HL-60/S4 treated with phorbol 12-myristate 13-acetate at 8.2 ng/mL for 4 days and 3 days (cell line): ENCODE results near the gene RLN3.

Experiments
- in situ Hi-C: fragments of 300-500 bp; cut with MboI; formaldehyde crosslinking; loops from 2 replicates; pipeline ENCODE4 v1.15.0; 2022; ENCODE audit warnings: low sequenced_read_pairs

Gene RLN3, protein sequence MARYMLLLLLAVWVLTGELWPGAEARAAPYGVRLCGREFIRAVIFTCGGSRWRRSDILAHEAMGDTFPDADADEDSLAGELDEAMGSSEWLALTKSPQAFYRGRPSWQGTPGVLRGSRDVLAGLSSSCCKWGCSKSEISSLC

DNA sequence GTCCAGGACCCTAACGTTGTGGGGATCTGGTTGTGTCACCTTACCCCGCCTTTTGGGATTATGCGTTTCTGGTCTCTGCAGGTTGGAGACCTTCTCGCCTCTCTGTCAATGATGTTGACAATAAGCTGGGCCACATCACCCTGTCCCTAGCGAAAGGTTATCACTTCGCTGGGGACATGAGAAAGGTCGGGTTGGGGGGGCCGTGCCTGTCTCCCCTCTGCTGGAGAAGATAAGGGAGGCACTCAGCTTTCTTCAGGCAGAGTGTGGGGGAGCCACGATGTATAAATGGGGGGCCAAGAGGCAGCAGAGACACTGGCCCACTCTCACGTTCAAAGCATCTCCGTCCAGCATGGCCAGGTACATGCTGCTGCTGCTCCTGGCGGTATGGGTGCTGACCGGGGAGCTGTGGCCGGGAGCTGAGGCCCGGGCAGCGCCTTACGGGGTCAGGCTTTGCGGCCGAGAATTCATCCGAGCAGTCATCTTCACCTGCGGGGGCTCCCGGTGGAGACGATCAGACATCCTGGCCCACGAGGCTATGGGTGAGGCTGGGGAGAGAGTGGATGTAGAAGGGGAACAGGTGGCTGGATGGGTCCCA, at the start of gene RLN3:
RLN3 (plus strand) TSS at position 293 of the 595 bp plus-strand sequence; CDS start at position 350, 57 bp downstream.
- in situ Hi-C loops, result no loop called here

DNA sequence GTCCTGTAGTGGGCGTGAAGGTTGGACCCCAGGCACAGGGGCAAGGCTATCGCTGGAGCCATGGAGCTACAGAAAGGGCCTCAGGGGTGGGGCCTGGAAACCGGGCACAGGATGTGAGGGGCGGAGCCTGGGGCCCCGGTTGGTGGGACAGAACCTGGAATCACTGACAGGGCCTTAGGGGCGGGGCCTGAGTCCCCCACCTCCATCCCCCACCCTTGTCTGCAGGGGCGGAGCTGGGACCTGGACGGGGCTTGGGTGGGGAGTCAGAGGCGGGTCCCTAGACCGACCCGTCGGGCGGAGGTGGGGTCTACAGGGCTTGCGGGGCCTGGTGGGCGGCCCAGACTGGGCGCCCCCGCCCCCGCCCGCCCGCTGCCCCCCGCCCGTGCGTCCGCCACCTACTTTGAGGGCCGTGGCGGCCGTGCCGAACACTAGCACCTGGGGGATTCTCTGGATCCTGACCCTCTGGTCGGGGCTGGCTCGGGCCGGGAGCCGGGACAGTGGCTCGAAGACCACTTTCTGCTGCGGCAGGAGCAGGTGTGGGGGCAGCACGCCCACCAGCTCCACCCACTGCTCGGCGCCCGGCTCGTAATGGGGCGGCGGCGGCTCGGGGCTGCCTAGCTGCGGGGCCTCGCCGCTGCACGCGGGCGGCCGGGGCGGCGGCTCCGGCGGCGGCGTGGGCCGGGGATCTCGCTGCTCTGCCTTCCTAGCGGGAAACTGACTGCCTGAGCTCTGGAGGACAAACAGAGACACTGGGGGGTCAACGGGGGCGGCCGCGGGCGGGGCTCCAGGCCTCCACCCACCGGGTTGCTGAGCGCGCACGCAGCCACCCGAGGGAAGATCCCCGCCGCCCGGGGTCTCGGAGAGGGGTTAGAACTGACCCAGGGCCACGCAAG, 49.4 kb upstream of the RLN3 start:
- in situ Hi-C loops, result no loop called here

DNA sequence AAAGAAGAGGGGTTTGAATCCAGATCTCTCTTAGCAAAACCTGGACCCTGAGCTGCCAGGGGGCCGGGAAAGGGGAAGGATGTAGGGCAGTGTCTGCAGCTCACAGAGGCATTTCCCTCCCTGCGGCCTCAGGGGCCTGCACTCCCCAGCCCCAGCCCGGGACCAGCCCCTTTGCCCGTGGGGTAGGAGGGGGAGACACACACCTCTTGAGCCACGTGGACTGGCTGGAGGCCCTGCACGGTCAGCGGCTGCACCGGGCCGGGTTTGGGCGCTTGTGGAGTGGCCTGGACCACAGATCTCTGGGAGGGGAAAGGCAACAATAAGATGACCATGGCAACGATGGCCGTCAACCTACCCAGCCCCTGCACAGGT, 48.7 kb upstream of the RLN3 start:
- in situ Hi-C loops, result no loop called here

GRCh38 chr19:13979686-13980085, 48.3 kb upstream of the RLN3 start:
- in situ Hi-C loops, result no loop called here

DNA sequence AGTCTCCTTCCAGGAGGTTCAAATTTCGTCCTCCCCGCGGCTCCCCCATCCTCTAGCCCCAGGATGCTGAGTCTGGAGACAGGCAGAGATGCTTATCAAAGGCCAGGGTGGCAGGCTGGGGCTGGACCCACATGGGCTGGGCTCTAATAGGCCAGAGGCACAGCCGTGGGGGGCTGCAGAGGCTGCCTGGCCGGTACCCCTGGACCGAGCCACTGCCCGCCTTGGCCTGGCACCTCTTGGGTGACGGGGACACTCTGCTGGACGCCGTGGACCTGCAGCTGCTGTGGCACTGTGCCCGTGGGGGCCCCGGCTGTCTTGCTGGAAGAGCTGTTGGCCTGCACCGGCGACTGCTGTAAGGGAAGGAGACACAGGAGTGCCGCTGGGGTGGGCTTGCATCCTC, 47.6 kb upstream of the RLN3 start:
- in situ Hi-C loops, result no loop called here

- in situ Hi-C loops, result no loop called here
Measured at GRCh38 chr19:13981021-13981420, 46.9 kb upstream of the RLN3 start.

DNA sequence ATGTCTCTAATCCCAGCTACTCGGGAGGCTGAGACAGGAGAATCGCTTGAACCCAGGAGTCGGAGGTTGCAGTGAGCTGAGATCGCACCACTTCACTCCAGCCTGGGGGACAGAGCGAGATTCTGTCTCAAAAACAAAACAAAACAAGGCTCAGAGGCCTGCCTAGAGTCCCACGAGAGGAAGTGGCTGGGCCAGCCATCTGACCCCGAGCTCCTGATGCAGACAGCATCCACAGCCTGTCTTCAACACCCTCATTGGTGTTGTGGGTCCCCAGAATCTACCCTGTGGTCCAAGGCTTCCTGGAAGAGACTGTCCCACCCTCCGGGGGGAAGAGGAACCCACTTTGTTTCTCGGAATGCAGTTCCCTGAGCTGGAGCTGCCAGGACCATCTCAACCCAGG, 46.5 kb upstream of the RLN3 start:
- in situ Hi-C loops, result no loop called here

DNA sequence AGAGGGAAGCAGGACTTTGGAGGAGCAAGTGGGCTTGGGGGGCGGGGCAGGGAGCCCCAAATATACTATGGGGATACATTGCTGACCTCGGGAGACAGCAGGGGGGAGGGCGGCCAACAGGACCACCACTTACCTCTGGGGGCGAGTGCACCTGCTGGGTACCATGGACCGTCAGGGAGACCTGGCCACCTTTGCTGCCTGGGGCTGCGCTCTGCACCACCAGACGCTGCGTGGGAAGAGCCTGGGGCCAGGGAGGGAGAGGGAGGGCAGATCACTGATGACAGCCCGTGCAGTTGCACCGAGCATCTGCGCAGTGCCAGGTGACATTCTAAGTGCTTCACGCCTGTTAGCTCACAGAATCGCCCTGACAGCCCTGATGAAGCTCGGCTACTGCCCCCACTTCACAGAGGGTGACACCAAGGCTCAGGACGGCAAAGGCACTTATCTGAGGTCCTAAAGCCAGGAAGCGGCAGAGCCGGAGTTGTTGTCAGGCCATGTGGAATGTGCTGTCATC, 45.9 kb upstream of the RLN3 start:
- in situ Hi-C loops, result no loop called here

GRCh38 chr19:13982773-13983172, 45.2 kb upstream of the RLN3 start:
- in situ Hi-C loops, result no loop called here

DNA sequence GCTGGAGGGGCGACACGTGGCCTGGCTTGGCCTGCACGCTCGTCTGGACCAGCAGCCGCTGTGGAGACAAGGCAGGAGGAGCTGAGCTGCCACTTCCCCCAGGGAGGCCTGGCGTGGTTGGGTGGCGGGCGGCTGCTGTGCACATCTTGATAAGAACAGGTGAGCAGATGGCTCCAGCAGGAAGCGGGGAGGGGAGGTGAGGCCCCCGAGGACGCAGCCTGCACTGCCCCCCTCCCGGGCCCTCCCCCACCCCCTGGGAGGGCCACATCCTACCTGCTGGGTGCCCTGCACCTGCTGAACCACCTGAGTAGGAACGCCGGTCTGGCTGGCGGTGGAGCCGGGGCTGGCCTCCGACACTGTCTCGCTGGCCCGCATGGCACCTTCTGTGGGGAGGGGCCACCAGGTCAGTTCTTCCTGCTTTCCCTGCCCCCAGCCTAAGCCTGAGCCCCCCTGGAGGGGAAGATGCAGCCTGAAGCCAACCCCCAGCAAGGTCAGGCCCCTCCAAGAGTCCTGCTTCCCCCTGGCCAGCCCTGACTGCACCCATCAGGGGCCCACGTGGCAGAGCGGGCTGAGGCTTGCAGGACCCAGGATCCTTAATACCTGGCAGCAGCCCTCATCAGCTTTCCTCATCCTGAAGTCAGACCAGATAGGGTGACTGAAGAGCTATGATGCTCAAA, 44.6 kb upstream of the RLN3 start:
- in situ Hi-C loops, result no loop called here

- in situ Hi-C loops, result no loop called here
Measured at GRCh38 chr19:13984186-13984585, 43.8 kb upstream of the RLN3 start.

DNA sequence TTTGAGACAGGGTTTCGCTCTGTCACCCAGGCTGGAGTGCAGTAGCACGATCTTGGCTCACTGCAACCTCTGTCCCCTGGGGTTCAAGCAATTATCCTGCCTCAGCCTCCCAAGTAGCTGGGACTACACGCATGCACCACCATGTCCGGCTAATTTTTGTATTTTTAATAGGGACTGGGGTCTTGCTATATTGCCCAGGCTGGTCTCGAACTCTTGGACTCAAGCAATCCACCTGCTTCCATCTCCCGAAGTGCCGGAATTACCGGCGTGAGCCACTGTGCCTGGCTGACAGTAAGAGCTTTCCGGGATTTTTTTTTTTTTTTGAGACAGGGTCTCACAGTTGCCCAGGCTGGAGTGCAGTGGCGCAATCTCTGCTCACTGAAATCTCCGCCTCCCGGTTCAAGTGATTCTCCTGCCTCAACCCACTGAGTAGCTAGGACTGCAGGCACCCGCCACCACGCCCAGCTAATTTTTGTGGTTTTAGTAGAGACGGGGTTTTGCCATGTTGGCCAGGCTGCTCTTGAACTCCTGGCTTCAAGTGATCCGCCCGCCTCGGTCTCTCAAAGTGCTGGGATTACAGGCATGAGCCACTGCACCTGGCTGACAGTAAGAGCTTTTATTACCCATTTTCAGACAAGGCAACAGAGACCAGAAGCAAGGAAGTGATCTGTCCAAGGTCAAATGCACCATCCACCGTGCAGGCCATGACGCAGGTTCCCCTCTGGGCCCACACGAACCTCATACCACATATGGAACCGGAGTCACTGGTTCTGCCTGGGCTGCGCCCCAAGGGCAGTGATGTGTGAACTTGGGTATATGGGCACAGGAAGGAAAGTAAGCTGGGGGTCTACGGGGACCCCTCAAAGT, 42.8 kb upstream of the RLN3 start:
- in situ Hi-C loops, result no loop called here

DNA sequence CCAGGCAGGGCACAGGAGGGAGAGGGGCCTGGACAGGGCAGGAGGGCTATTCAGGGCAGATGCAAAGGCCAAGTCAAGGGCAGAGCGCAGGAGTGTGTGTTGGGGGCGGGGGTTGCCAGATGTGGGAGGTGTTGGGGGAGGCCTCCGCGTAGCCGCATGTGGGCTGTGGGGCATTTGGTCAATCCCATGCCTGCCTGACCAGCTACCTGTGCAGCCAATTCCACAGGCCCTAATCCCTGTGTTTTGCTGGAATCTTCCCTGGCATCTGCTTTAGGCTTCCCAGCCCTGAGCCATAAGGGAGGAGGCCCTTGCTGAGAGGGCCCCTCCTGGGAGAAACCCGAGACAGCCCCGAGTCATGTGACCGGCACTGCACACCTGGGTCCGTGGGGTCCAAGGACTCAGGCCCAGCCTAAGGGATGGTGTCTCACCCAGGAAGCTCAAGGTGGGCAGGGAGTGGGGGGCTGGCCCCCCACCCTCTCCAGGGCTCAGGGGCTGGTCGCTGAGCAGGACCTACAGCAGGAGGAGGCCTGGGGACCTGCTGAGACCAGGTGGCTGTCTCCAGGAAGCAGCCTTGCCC, 42.1 kb upstream of the RLN3 start:
- in situ Hi-C loops, result no loop called here

DNA sequence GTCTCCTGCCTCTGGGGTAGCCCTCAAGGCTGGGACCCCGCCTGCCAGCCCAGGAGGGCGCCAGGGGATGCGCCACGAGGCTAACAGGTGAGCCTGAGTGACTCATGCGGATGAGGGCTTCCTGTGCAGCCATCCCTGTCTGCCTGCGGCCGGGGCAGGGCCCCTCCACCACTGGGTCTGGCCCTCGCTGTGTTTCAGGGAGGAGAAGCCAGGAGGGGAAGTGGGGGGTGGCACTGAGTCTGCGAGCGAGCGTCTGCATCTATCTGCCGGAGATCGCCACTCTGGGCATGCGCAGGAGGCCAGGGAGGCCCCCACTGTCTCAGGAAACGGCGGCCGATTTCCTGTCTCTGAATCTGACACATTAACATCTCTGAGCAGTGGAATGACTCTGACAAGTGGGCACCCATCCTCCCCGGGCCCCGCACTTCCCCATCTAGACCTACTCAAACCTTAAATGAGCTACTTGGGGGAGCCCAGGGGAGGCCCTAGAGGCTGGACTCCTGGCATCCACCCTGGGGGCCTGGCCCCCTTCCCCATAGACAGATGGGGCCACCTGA, 41.5 kb upstream of the RLN3 start:
- in situ Hi-C loops, result no loop called here

GRCh38 chr19:13987101-13987890, 40.7 kb upstream of the RLN3 start:
- in situ Hi-C loops, result no loop called here

DNA sequence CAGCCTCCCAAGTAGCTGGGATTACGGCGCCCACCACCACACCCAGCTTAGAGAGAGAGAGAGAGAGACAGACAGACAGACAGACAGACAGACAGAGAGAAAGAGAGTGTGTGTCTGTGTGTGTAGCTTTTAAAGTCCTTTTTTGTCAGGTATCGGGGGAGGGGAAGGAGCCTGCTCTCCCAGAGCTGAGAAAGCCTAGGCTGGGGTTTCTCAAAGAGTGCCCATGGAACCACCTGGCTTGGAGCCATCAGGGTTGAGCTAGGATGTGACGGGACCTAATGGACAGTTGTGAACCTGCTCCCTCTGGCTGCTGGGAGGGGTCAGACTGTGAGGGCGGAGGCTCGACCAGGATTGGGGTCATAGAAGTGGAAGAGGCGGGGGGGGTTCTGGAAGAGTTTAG, 38.5 kb upstream of the RLN3 start:
- in situ Hi-C loops, result no loop called here

DNA sequence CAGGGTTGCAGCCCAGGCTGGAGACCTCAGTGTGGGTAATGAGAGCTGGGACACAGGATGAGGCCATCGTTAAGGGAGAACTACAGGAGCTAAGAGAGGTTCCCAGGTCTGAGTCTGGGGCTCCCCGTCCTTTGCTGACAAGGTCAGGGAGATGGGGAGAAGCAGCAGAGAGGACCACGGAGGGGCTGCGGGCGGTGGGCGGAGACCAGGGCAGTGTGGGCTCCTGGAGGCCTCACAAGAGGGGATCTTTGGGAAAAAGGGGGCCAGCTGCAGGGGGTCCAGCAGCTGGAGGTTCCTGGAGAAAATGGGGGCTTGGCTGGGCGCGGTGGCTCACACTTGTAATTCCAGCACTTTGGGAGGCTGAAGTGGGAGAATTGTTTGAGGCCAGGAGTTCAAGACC, 37.9 kb upstream of the RLN3 start:
- in situ Hi-C loops, result no loop called here

- in situ Hi-C loops, result no loop called here
Measured at GRCh38 chr19:13992025-13992424, 35.9 kb upstream of the RLN3 start.
